ENCODE results near the gene MYO1E. TPM values are rescaled to one million over a fixed set of nuclear protein-coding genes. Genes with fewer than 3 reads are reported as not detected.

Gene MYO1E
- total RNA-seq, 1 donor from 2014 or later, result 84.6 TPM

DNA sequence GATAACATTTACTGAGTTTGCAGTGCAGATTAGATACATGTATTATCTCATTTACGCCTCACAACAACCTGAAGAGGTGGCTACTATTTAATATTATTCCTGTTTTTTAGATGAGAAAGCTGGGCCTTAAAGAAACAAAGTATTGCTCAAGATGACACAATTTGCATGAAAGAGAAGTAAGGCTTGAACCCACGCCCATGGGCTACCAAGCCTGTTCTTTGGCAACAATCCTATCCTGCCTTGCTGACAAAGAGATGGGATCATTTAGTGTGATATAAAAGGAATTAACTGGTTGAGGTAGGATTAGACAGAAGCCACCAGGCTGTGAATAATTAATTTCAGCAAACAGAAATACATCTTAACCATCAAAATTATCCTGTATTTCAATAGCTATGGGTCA, 175.2 kb downstream of the MYO1E start:
- TF ChIP-seq, protein P1, sequence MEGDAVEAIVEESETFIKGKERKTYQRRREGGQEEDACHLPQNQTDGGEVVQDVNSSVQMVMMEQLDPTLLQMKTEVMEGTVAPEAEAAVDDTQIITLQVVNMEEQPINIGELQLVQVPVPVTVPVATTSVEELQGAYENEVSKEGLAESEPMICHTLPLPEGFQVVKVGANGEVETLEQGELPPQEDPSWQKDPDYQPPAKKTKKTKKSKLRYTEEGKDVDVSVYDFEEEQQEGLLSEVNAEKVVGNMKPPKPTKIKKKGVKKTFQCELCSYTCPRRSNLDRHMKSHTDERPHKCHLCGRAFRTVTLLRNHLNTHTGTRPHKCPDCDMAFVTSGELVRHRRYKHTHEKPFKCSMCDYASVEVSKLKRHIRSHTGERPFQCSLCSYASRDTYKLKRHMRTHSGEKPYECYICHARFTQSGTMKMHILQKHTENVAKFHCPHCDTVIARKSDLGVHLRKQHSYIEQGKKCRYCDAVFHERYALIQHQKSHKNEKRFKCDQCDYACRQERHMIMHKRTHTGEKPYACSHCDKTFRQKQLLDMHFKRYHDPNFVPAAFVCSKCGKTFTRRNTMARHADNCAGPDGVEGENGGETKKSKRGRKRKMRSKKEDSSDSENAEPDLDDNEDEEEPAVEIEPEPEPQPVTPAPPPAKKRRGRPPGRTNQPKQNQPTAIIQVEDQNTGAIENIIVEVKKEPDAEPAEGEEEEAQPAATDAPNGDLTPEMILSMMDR (IDR thresholded peaks at IDR 0.05), result no peak
- DNase-seq (ENCODE audit: extremely low spot score, unreplicated experiment), result no peak
- peaks cover 35% of the 10 kb centered on the region for H3K4me1 Mint-ChIP-seq (ENCODE audit: unreplicated experiment)

DNA sequence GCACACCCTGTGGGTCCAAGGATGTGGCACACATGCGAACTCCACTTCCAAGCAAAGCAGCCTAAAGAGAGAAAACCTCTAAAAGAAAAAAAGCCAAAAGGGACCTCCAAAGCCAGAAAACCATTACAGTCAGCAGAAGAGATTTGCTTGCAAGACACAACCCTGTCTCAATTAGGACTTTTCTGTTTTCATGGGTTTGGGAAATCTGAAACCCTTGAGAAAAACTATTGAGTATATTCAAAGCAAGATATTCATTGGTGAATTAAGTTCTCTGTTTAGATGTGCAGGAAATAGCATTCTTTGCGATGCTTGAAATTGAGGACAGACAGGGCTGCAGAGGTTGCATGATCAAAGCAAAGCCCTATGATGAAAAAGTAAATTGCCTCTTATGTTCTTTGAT, 176.3 kb downstream of the MYO1E start:
- Mint-ChIP-seq H3K4me1 (ENCODE audit: unreplicated experiment) (peaks cover 45% of the 10 kb centered on the region), H3K27me3 (ENCODE audit: unreplicated experiment) (no peaks in the 10 kb centered on the region), H3K27ac (ENCODE audit: unreplicated experiment) (no peak overlapping the region), H3K9me3 (ENCODE audit: unreplicated experiment) (peaks cover 5% of the 10 kb centered on the region), H3K4me3 (ENCODE audit: unreplicated experiment) (no peak overlapping the region), H3K36me3 (ENCODE audit: unreplicated experiment) (peaks cover 31% of the 10 kb centered on the region)
- peak; percentile 23 for DNase-seq (ENCODE audit: extremely low spot score, unreplicated experiment)
- TF ChIP-seq, protein P1 (IDR thresholded peaks at IDR 0.05), result no peak

More for the DNA sequence above, 175.2 kb downstream of the MYO1E start:
- no peak overlapping the region for H3K4me3 Mint-ChIP-seq (ENCODE audit: unreplicated experiment)
- no peaks in the 10 kb centered on the region for H3K27me3 Mint-ChIP-seq (ENCODE audit: unreplicated experiment)
- H3K9me3 Mint-ChIP-seq (ENCODE audit: unreplicated experiment), result peaks cover 2% of the 10 kb centered on the region
- no peak overlapping the region for H3K27ac Mint-ChIP-seq (ENCODE audit: unreplicated experiment)
- H3K36me3 Mint-ChIP-seq (ENCODE audit: unreplicated experiment), result peaks cover 34% of the 10 kb centered on the region

DNA sequence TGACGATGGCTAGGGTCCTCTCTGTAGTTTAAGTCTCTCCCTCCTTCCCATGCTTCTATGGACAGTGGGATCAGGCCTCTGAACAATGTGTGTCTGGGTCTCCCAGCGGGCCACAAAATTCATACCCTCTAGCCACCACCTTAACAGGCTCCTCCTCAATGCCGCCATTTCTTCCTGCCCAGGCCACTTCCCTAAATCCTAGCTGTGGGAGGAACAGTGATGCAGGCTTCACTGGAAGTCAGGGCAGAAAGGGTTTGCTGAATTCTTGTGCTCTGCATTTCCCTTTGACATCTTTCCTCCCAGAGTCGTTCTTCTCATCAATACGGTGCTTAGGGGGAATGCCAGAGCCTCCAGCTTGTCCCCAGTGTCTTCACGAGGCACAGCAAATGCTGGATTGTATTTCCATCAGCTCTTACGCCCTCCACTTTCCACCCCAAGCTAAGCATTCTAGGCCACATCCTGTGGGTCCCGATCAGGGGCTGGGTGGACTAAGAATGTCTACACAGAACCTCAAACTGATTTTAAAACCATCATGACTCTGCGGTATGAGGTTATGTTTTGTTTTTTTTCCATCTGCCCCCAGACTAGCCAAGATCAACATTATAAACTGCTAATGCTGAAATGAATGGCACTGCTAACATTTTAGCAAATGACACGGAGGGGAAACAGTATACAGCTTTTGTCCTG, 177.9 kb downstream of the MYO1E start:
- no peaks in the 10 kb centered on the region for H3K27me3 Mint-ChIP-seq (ENCODE audit: unreplicated experiment)
- DNase-seq (ENCODE audit: extremely low spot score, unreplicated experiment), result peak; percentile 53
- peak overlapping the region; percentile 26 for H3K4me3 Mint-ChIP-seq (ENCODE audit: unreplicated experiment)
- peaks cover 41% of the 10 kb centered on the region for H3K4me1 Mint-ChIP-seq (ENCODE audit: unreplicated experiment)
- peak overlapping the region; percentile 60 for H3K27ac Mint-ChIP-seq (ENCODE audit: unreplicated experiment)
- peaks cover 33% of the 10 kb centered on the region for H3K36me3 Mint-ChIP-seq (ENCODE audit: unreplicated experiment)
- TF ChIP-seq, protein P1 (IDR thresholded peaks at IDR 0.05), result no peak
- H3K9me3 Mint-ChIP-seq (ENCODE audit: unreplicated experiment), result peaks cover 5% of the 10 kb centered on the region

- Mint-ChIP-seq H3K27ac (ENCODE audit: unreplicated experiment) (peak overlapping the region; percentile 9), H3K4me3 (ENCODE audit: unreplicated experiment) (no peak overlapping the region), H3K9me3 (ENCODE audit: unreplicated experiment) (peaks cover 9% of the 10 kb centered on the region), H3K36me3 (ENCODE audit: unreplicated experiment) (peaks cover 55% of the 10 kb centered on the region), H3K4me1 (ENCODE audit: unreplicated experiment) (peaks cover 41% of the 10 kb centered on the region), H3K27me3 (ENCODE audit: unreplicated experiment) (no peaks in the 10 kb centered on the region)
- peak; percentile 27 for DNase-seq (ENCODE audit: extremely low spot score, unreplicated experiment)
- TF ChIP-seq, protein P1 (IDR thresholded peaks at IDR 0.05), result no peak
These were observed 180.8 kb downstream of the MYO1E start for GRCh38 chr15:59191855-59192237.

DNA sequence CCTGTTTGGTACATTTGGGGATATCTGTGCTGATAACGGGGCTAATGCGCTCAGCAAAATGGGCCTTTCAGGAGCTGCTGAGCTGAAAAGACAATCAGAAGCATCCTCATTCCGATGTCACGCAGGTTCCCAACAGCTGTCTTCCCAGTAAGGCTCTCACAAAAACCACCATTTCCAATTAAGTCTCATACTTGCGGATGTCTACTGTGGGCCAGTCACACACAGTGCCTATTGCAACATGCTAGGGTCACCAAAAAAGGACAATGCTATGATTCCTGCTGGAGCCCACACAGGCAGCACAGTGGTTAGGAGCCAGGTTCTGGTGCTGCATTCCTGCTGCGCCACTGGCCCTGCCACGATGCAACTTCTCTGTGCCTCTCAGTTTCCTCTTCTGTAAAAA, 182.4 kb downstream of the MYO1E start:
- Mint-ChIP-seq H3K27ac (ENCODE audit: unreplicated experiment) (no peak overlapping the region), H3K27me3 (ENCODE audit: unreplicated experiment) (no peaks in the 10 kb centered on the region), H3K4me1 (ENCODE audit: unreplicated experiment) (peaks cover 27% of the 10 kb centered on the region), H3K9me3 (ENCODE audit: unreplicated experiment) (peaks cover 9% of the 10 kb centered on the region), H3K4me3 (ENCODE audit: unreplicated experiment) (no peak overlapping the region), H3K36me3 (ENCODE audit: unreplicated experiment) (peaks cover 59% of the 10 kb centered on the region)
- TF ChIP-seq, protein P1 (IDR thresholded peaks at IDR 0.05), result no peak
- DNase-seq (ENCODE audit: extremely low spot score, unreplicated experiment), result no peak
